ENCODE measurements around the gene RFTN1.

RFTN1 gene

DNA sequence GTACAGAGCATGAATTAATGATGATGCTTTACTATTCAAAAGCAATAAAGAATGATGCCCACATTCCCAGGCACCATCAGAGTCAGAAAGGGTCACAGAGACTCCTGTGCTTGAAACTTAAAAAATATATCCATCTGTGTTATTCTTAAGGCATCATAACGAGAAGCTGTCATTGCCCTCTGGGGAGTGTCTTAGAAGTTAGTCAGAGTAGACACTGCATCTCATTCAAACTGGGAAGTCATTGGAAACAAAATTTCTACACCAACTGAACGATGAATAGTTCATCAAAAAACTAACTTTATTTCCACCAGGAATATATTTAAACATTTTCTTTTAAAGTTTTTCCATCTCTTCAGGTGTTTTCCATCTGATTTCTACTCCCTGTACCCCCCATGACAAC, 122.9 kb downstream of the RFTN1 start:
- no peak for DNase-seq
- intact Hi-C loops (cut with DNase I; ENCODE audit: low total_unique reads), result no loop called here

DNA sequence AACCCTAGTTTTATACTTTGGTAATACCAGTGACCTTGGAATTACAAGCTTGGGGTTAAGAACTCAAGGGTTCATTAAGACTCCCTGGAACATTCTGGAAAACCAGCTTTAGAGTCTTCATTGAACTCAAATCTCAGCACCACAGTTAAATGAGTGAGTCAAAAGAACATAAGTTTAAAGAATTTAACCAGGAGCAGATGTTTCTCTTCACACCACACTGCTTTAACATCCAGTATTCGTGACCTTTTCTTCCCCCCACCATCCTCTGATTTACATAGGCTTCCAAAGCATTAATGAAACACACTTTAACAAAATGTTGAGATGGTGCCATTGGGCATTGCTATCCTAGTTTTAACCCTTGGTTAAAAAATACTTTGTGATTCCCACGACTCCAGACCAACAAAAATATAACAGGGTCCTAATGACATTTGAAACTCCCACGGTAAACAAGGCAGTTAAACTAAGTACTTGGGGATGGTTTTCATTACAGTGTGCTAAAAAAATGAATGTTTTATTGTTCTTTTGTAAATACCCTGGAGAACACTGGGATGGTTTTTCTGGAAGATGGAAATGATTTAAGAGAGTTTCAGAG, 124.6 kb downstream of the RFTN1 start:
- no peaks in the 10 kb centered on the region for H3K36me3 ChIP-seq
- no peaks in the 10 kb centered on the region for H3K9me3 ChIP-seq
- H3K4me1 ChIP-seq, result peaks cover 0 to 12% (median 0%) of the 10 kb centered on the region in 4 donors
- H3K27me3 ChIP-seq, result no peaks in the 10 kb centered on the region
- H3K27ac ChIP-seq, result no peak overlapping the region
- TF ChIP-seq, protein P1, sequence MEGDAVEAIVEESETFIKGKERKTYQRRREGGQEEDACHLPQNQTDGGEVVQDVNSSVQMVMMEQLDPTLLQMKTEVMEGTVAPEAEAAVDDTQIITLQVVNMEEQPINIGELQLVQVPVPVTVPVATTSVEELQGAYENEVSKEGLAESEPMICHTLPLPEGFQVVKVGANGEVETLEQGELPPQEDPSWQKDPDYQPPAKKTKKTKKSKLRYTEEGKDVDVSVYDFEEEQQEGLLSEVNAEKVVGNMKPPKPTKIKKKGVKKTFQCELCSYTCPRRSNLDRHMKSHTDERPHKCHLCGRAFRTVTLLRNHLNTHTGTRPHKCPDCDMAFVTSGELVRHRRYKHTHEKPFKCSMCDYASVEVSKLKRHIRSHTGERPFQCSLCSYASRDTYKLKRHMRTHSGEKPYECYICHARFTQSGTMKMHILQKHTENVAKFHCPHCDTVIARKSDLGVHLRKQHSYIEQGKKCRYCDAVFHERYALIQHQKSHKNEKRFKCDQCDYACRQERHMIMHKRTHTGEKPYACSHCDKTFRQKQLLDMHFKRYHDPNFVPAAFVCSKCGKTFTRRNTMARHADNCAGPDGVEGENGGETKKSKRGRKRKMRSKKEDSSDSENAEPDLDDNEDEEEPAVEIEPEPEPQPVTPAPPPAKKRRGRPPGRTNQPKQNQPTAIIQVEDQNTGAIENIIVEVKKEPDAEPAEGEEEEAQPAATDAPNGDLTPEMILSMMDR (IDR thresholded peaks at IDR 0.05), result no peak
- no peak for DNase-seq
- H3K4me3 ChIP-seq, result no peak overlapping the region
- intact Hi-C loops (cut with DNase I; ENCODE audit: low total_unique reads), result no loop called here

More for the DNA sequence above, 122.9 kb downstream of the RFTN1 start:
- Histone ChIP-seq H3K4me1 (peaks cover 0 to 10% (median 0%) of the 10 kb centered on the region in 4 donors), H3K9me3 (no peaks in the 10 kb centered on the region), H3K36me3 (no peaks in the 10 kb centered on the region), H3K27ac (no peak overlapping the region), H3K4me3 (no peak overlapping the region), H3K27me3 (no peaks in the 10 kb centered on the region)
- TF ChIP-seq, protein P1 (IDR thresholded peaks at IDR 0.05), result no peak

DNA sequence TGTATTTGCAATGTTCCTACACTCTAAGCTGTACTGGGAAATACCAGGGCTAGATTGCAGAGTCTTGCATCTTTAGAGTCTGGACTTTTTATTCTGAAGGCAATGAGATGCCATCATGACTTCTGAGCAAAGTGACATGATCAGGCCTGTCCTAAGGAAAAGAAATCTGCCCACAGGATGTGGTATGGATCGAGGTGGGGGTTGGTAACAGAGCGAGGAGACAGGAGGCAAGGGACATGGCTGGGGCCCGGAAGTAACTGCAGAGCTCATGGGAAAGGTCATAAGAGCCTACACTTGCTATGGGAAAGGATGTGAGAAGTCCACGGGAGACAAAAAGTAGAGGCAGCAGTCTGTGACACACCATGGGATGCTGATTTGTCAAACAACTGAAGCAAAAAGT, 126.9 kb downstream of the RFTN1 start:
- Histone ChIP-seq H3K36me3 (no peaks in the 10 kb centered on the region), H3K9me3 (no peaks in the 10 kb centered on the region), H3K4me3 (no peak overlapping the region), H3K27ac (no peak overlapping the region), H3K27me3 (no peaks in the 10 kb centered on the region), H3K4me1 (peaks cover 0 to 12% (median 0%) of the 10 kb centered on the region in 4 donors)
- intact Hi-C loops (cut with DNase I; ENCODE audit: low total_unique reads), result no loop called here
- DNase-seq, result no peak
- TF ChIP-seq, protein P1 (IDR thresholded peaks at IDR 0.05), result no peak

DNA sequence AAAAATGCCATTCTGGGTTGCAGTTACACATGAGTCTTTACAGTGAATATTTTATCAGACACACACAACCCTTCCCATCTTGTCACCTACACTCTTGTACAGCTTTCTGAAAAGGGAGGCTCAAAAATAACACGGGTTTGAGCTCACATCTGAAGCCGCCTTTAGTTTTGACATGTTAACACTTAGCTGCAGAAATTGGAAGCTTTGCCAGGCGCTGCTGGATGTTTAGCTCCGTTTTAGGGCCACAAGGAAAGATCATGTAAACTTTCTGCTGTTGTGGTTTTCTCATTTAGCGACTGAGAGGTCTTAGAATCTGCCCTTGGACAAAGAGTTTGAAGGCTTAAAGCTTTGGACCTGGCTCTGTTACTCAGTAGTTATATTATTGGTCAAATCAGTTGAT, 128.3 kb downstream of the RFTN1 start:
- intact Hi-C loops (cut with DNase I; ENCODE audit: low total_unique reads), result no loop called here
- DNase-seq, result no peak
- TF ChIP-seq, protein P1 (IDR thresholded peaks at IDR 0.05), result no peak
- H3K27ac ChIP-seq, result no peak overlapping the region
- no peaks in the 10 kb centered on the region for H3K27me3 ChIP-seq
- no peaks in the 10 kb centered on the region for H3K36me3 ChIP-seq
- H3K4me1 ChIP-seq, result peaks cover 0 to 12% (median 0%) of the 10 kb centered on the region in 4 donors
- no peaks in the 10 kb centered on the region for H3K9me3 ChIP-seq
- H3K4me3 ChIP-seq, result no peak overlapping the region

DNA sequence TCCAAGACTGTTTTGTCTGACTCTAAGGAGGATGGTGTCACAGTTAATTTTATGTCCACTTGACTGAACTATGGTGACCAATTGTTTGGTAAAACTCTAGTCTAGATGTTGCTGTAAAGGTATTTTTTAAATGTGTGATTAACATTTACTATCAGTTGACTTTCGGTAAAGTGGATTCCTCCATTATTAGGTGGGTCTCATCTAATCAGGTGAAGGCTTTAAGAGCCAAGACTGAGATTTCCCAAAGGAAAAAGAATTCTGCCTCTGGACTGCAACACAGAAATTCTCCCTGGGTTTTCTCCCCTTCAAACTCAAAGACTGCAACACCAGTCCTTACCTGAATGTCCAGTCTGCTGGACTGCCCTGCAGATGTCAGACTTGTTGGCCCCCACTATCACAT, 129.6 kb downstream of the RFTN1 start:
- Histone ChIP-seq H3K4me3 (no peak overlapping the region), H3K27me3 (no peaks in the 10 kb centered on the region), H3K9me3 (no peaks in the 10 kb centered on the region), H3K4me1 (peaks cover 0 to 12% (median 0%) of the 10 kb centered on the region in 4 donors), H3K27ac (no peak overlapping the region), H3K36me3 (no peaks in the 10 kb centered on the region)
- TF ChIP-seq, protein P1 (IDR thresholded peaks at IDR 0.05), result no peak
- intact Hi-C loops (cut with DNase I; ENCODE audit: low total_unique reads), result no loop called here
- no peak for DNase-seq

DNA sequence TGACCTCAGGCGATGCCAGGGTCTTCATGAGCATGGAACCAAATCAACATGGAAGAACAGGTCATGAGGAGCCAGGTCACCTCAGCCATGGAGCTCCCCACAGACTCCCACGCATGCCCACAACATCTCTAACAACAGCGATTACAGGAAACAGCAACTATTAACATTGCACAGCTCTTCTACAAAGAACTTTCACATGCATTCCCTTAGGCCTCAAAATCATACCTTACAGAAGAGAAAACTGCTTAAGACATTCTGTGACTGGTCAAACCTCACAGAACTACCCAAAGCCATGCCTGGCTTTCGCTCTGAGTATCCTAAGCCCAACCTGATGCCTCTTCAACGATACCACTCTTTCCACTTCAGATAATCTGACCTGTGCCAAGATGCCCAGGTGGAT, 130.7 kb downstream of the RFTN1 start:
- no peak for DNase-seq
- TF ChIP-seq, protein P1 (IDR thresholded peaks at IDR 0.05), result no peak
- Histone ChIP-seq H3K4me1 (peaks cover 0 to 12% (median 0%) of the 10 kb centered on the region in 4 donors), H3K9me3 (no peaks in the 10 kb centered on the region), H3K4me3 (no peak overlapping the region), H3K27me3 (no peaks in the 10 kb centered on the region), H3K36me3 (peaks cover 0 to 1% (median 0%) of the 10 kb centered on the region in 3 donors), H3K27ac (no peak overlapping the region)
- intact Hi-C loops (cut with DNase I; ENCODE audit: low total_unique reads), result no loop called here

All from tibial artery (tissue), 4 donors.